Adrenal gland (tissue), 12 donors: ENCODE data around the gene EBF3. TPM values are rescaled to one million over a fixed set of nuclear protein-coding genes. Genes with fewer than 3 reads are reported as not detected.

Experiments used
- DNase-seq, 7 donors: peaks; one replicate each; pipeline ENCODE4 v3.0.0-alpha.2; 2019 to 2020
- H3K27ac ChIP-seq, 5 donors: fragments of 200-600 bp; sonication (generic) in 4 of 5; 1 replicate in 3 of 5; 2 replicates in 2 of 5; pipeline versions ENCODE4 v1.5.1 to v1.8.0; 2016 to 2020; ENCODE audit warnings: mild to moderate bottlenecking in 1 of 5
- H3K27me3 ChIP-seq: fragments of 200-600 bp; 2 replicates; pipeline ENCODE4 v1.8.0; 2021
- H3K36me3 ChIP-seq, 2 donors: fragments of 200-600 bp; replicated peaks in 1 of 2; 1 replicate in 1 of 2; 2 replicates in 1 of 2; pipeline versions ENCODE4 v1.5.1 to v1.8.0; 2018 to 2022
- H3K4me1 ChIP-seq, 2 donors: fragments of 200-600 bp; replicated peaks in 1 of 2; 1 replicate in 1 of 2; 2 replicates in 1 of 2; pipeline versions ENCODE4 v1.5.1 to v1.8.0; 2018 to 2021
- H3K4me3 ChIP-seq, 4 donors: fragments of 200-600 bp; sonication (generic) in 3 of 4; one replicate each; pipeline ENCODE4 v1.5.1; 2016 to 2018
- H3K9me3 ChIP-seq, 3 donors: fragments of 200-600 bp; sonication (generic) in 1 of 3; replicated peaks in 1 of 3; 1 replicate in 2 of 3; 2 replicates in 1 of 3; pipeline versions ENCODE4 v1.5.1 to v1.8.0; 2016 to 2021
- CTCF ChIP-seq, 6 experiments: fragments of 450-650 bp in 4 of 6; fragments of 200-600 bp in 2 of 6; sonication (generic) in 1 of 6; IDR thresholded peaks; 1 replicate in 5 of 6; 2 replicates in 1 of 6; pipeline versions ENCODE4 v1.5.1 to v1.8.0; 2016 to 2021; ENCODE audit warnings: antibody characterized with exemption in 6 of 6, mild to moderate bottlenecking in 2 of 6, moderate library complexity in 1 of 6
- POLR2A ChIP-seq, 2 donors: fragments of 450-650 bp; IDR thresholded peaks; one replicate each; pipeline ENCODE4 v1.6.1; 2017; ENCODE audit warnings: antibody characterized with exemption in 2 of 2, mild to moderate bottlenecking in 2 of 2, moderate library complexity in 1 of 2
- WGBS, 4 donors: extraction: QIAGEN DNeasy Blood & Tissue Kit in 2 of 4; methylation state at CpG; one replicate each; pipeline versions ENCODE4 v1.1.5 to v1.1.7; 2013 to 2017; 5-methylcytosine and 5-hydroxymethylcytosine counted together
- intact Hi-C, 2 donors: fragments of 100-400 bp; cut with DNase I; formaldehyde crosslinking; loops; one replicate each; pipeline versions ENCODE4 v1.14.1 to v1.15.0; 2022 to 2023
- polyA plus RNA-seq, 3 donors: library from polyadenylated mRNA; stranded (reverse); fragments of 200-250 nt in 2 of 3; fragments of 350-450 nt in 1 of 3; fragmentation: Illumina TruSeq in 1 of 3; extraction: RNeasy Lipid Tissue Mini Kit (QIAGEN cat#74804) in 1 of 3; gene quantifications; one replicate each; pipeline ENCODE4 v1.2.3, GENCODE V29; 2013 to 2014
- total RNA-seq, 9 donors: library from RNA; depleted of rRNA in 4 of 9; stranded (reverse); fragments of >200 nt in 4 of 9; fragments of 120-200 nt in 1 of 9; fragmentation: NEBNext Ultra II Directional in 1 of 9; extraction: Animal tissue kit (Norgen Biotek cat#: 25700) in 1 of 9; gene quantifications; one replicate each; pipeline versions ENCODE4 v1.1.0 to v1.2.4, GENCODE V29; 2013 to 2023
- donor health status: healthy with polysubstance abuse.
- donor health status: Bipolar disorder and iron deficiency.
- donor health status: DM: yes; HTN: yes; CAD: no.
- donor health status: DM: no; HTN: no; CAD: no.
- donor health status: DM: no; HTN: no; CAD: no.
- donor health status: DM: yes; HTN: yes; CAD: no.

Gene EBF3
- total and polyA plus RNA-seq, 12 donors: 0.12 to 2.2 (median 0.53) TPM; not detected in 1

- intact Hi-C loops: no loop called here
- Histone ChIP-seq H3K36me3 (no peaks in the 10 kb centered on the region), H3K4me3 (no peak overlapping the region), H3K4me1 (no peaks in the 10 kb centered on the region), H3K27ac (no peak overlapping the region), H3K27me3 (no peaks in the 10 kb centered on the region), H3K9me3 (no peaks in the 10 kb centered on the region)
- TF ChIP-seq POLR2A (IDR thresholded peaks at IDR 0.05): no peak
- no peak for TF ChIP-seq CTCF (IDR thresholded peaks at IDR 0.05)
- DNase-seq: no peak
- 68 to 87% (median 86%) methylated on average over 5 to 7 of the region's 7 CpGs for WGBS, 4 donors
These were observed 98.7 kb downstream of the EBF3 start for GRCh38 chr10:129865413-129865812.

GRCh38 chr10:129864601-129865126 lies 99.4 kb downstream of the EBF3 start:
- H3K36me3 ChIP-seq: no peaks in the 10 kb centered on the region
- no peaks in the 10 kb centered on the region for H3K4me1 ChIP-seq
- H3K27ac ChIP-seq: no peak overlapping the region
- no peak for TF ChIP-seq CTCF (IDR thresholded peaks at IDR 0.05)
- TF ChIP-seq POLR2A (IDR thresholded peaks at IDR 0.05): no peak
- no peaks in the 10 kb centered on the region for H3K9me3 ChIP-seq
- no peaks in the 10 kb centered on the region for H3K27me3 ChIP-seq
- intact Hi-C loops: no loop called here
- no peak for DNase-seq
- WGBS, 4 donors: 71 to 77% (median 75%) methylated on average over 8 to 9 of the region's 9 CpGs
- no peak overlapping the region for H3K4me3 ChIP-seq

- no peak for TF ChIP-seq CTCF (IDR thresholded peaks at IDR 0.05)
- TF ChIP-seq POLR2A (IDR thresholded peaks at IDR 0.05): no peak
- Histone ChIP-seq H3K4me3 (no peak overlapping the region), H3K27ac (no peak overlapping the region), H3K27me3 (no peaks in the 10 kb centered on the region), H3K9me3 (no peaks in the 10 kb centered on the region), H3K36me3 (no peaks in the 10 kb centered on the region), H3K4me1 (no peaks in the 10 kb centered on the region)
- 77 to 95% (median 91%) methylated on average over 3 to 4 of the region's 4 CpGs for WGBS, 4 donors
- no peak for DNase-seq
- intact Hi-C loops: no loop called here
These were observed 100.0 kb downstream of the EBF3 start for GRCh38 chr10:129864082-129864481.

- no peaks in the 10 kb centered on the region for H3K36me3 ChIP-seq
- TF ChIP-seq POLR2A (IDR thresholded peaks at IDR 0.05) (no peak), CTCF (IDR thresholded peaks at IDR 0.05) (no peak)
- no peaks in the 10 kb centered on the region for H3K9me3 ChIP-seq
- DNase-seq: no peak
- H3K4me1 ChIP-seq: no peaks in the 10 kb centered on the region
- H3K4me3 ChIP-seq: no peak overlapping the region
- H3K27me3 ChIP-seq: no peaks in the 10 kb centered on the region
- 54 to 60% (median 58%) methylated on average over 11 to 15 of the region's 15 CpGs for WGBS, 4 donors
- intact Hi-C loops: no loop called here
- no peak overlapping the region for H3K27ac ChIP-seq
These were observed 100.8 kb downstream of the EBF3 start for GRCh38 chr10:129863201-129863663.
